ENCODE measurements around the gene INHBC.

Gene INHBC

DNA sequence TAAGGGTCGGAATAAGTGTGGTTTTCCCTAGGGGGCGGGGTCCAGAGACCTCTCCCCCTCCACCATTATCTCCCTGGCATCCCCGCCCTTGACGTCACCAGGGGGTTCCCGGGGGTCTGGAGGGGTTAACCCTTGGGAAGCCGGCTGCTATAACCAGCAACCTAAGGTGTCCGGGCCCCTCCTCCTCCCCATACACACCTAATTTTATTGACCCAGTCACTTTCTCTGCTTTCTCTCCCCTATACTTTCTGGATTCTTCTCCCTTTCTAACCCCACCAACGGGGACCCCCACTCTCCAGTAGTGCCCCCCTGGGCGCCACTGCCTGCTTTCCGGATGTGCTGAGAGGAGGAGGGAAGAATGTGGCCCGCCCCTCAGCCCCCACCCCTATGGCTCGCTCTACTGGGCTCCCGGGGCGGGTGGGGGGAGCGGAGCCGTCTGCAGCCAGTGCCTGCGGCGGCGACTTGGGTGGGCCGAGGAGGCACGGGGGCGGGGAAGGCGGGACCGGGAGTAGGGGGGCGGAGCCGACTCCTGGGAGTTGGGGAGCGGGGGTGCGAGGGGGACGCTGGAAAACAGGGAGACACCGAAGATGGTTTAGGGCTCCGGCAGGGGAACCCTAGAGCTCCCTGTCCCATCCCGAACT is 26.8 kb downstream of the INHBC start:
- Histone ChIP-seq H3K27me3 (ENCODE audit: insufficient read depth, low read depth, severe bottlenecking) (peaks cover 2% of the 10 kb centered on the region), H3K27ac (peak overlapping the region; percentile 98), H3K36me3 (peaks cover 24% of the 10 kb centered on the region), H3K9me3 (ENCODE audit: severe bottlenecking) (no peaks in the 10 kb centered on the region), H3K4me3 (ENCODE audit: low read depth, low read length) (peak overlapping the region; percentile 74)
- TF ChIP-seq CTCF (IDR thresholded peaks at IDR 0.05; ENCODE audit: low read depth, low read length), result no peak
- peak; percentile 74 for DNase-seq

DNA sequence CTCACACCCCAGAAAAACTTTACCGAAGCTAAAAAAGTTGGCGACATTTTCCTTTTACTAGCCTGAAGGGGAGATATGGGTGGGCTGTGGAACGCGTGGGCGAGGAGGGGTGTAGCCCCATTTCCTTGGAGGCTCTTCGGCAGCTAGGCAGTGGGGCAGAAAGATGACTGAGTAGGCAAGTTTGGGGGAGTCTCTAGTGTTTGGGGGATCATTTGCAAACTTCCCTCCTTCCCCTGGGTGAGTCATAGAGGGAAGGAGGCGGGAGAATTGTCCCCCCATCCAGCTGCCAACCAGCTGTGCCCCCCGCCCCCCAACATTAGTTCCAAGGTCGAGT is 27.3 kb downstream of the INHBC start:
- peaks cover 2% of the 10 kb centered on the region for H3K27me3 ChIP-seq (ENCODE audit: insufficient read depth, low read depth, severe bottlenecking)
- no peak for DNase-seq

DNA sequence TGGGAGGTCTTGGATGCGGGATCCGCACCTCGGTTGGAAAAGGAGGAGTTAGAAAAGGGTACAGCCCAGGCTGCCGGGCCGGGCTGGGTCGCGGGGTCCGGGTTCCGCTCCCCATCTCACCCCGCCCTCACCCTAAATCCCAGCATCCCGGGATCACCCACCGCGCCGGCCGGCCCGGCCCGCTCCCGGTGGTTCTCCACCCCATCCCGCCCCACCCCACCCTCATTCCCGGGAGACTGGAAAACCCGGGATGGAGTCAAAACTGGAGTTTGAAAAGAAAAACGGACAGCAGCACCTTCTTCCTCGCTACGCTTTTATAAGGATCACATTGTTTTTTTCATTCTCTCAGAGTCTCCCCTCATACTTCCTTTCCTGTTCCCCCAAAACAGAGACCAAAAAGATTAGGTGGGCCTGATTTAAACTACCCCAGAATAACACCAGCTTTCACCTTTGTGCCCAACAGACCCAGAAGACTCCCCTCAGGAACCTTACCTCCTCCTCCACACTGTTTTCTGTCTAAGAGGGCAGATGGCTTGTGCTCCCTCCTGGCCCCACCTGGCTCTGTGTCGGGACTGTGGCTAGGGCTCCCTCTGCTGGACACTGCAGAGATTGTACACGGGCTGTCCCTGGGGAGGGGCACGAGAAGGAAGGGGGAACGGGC is 27.8 kb downstream of the INHBC start:
- no peaks in the 10 kb centered on the region for H3K9me3 ChIP-seq (ENCODE audit: severe bottlenecking)
- TF ChIP-seq CTCF (IDR thresholded peaks at IDR 0.05; ENCODE audit: low read depth, low read length), result peak; percentile 93
- peak overlapping the region; percentile 74 for H3K4me3 ChIP-seq (ENCODE audit: low read depth, low read length)
- peaks cover 2% of the 10 kb centered on the region for H3K27me3 ChIP-seq (ENCODE audit: insufficient read depth, low read depth, severe bottlenecking)
- peak; percentile 96 for DNase-seq
- peaks cover 16% of the 10 kb centered on the region for H3K36me3 ChIP-seq
- H3K27ac ChIP-seq, result peak overlapping the region; percentile 98

More for the DNA sequence above, 27.3 kb downstream of the INHBC start:
- peak overlapping the region; percentile 74 for H3K4me3 ChIP-seq (ENCODE audit: low read depth, low read length)
- H3K36me3 ChIP-seq, result peaks cover 20% of the 10 kb centered on the region
- H3K27ac ChIP-seq, result peak overlapping the region; percentile 98
- no peaks in the 10 kb centered on the region for H3K9me3 ChIP-seq (ENCODE audit: severe bottlenecking)
- TF ChIP-seq CTCF (IDR thresholded peaks at IDR 0.05; ENCODE audit: low read depth, low read length), result no peak

DNA sequence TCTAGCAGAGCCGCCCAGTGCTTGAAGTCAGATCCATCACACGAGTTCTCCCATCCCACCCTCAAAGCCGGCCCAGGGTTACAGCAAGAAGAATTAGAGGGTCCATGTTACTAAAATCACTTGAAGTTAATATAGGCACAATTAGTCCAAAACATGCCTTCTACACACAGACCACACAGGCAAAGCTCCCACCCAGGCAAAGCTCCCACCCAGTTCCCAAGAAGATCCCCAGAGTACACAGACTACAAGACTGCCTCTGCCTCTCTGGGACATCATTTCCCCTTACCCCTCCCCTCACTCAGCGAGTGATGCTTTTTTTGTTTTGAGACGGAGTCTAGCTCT is 28.3 kb downstream of the INHBC start:
- peak overlapping the region; percentile 74 for H3K4me3 ChIP-seq (ENCODE audit: low read depth, low read length)
- peak overlapping the region; percentile 98 for H3K27ac ChIP-seq
- no peaks in the 10 kb centered on the region for H3K9me3 ChIP-seq (ENCODE audit: severe bottlenecking)
- peaks cover 2% of the 10 kb centered on the region for H3K27me3 ChIP-seq (ENCODE audit: insufficient read depth, low read depth, severe bottlenecking)
- TF ChIP-seq CTCF (IDR thresholded peaks at IDR 0.05; ENCODE audit: low read depth, low read length), result no peak
- no peak for DNase-seq
- peaks cover 11% of the 10 kb centered on the region for H3K36me3 ChIP-seq

- DNase-seq, result no peak
- Histone ChIP-seq H3K27me3 (ENCODE audit: insufficient read depth, low read depth, severe bottlenecking) (peaks cover 2% of the 10 kb centered on the region), H3K4me3 (ENCODE audit: low read depth, low read length) (no peak overlapping the region), H3K27ac (peak overlapping the region; percentile 98), H3K9me3 (ENCODE audit: severe bottlenecking) (no peaks in the 10 kb centered on the region), H3K36me3 (0 out of 2 replicates have a peak, but pooled peaks cover 4% of the 10 kb centered on the region)
- no peak for TF ChIP-seq CTCF (IDR thresholded peaks at IDR 0.05; ENCODE audit: low read depth, low read length)
Measured at GRCh38 chr12:57464569-57464968, 30.0 kb downstream of the INHBC start.
